ENCODE results near the gene PTGIS.

- TF ChIP-seq CTCF (conservative IDR thresholded peaks at IDR 0.05) (peak; percentile 34), ZFX (IDR thresholded peaks at IDR 0.05) (no peak)
Observed at GRCh38 chr20:49545572-49545971, 22.4 kb downstream of the PTGIS start.

Data from C4-2B (cell line).